Right lung (tissue), 5 donors: ENCODE data around the gene RAB44. TPM values are rescaled to one million over a fixed set of nuclear protein-coding genes. Genes with fewer than 3 reads are reported as not detected.

Experiments used
- DNase-seq, 2 donors: peaks; one replicate each; pipeline ENCODE4 v3.0.0-alpha.2; 2013
- polyA plus RNA-seq, 5 donors: library from polyadenylated mRNA; unstranded; fragments of 120-200 nt; gene quantifications; one replicate each; pipeline versions ENCODE4 v1.2.1 to v1.2.3, GENCODE V29; 2013; ENCODE audit warnings: inconsistent platforms in 1 of 5, low replicate concordance in 1 of 5; ENCODE audit not compliant: insufficient read length in 5 of 5, insufficient read depth in 1 of 5

The RAB44 gene
- polyA plus RNA-seq, 5 donors, result 0.09 to 0.17 (median 0.12) TPM

DNA sequence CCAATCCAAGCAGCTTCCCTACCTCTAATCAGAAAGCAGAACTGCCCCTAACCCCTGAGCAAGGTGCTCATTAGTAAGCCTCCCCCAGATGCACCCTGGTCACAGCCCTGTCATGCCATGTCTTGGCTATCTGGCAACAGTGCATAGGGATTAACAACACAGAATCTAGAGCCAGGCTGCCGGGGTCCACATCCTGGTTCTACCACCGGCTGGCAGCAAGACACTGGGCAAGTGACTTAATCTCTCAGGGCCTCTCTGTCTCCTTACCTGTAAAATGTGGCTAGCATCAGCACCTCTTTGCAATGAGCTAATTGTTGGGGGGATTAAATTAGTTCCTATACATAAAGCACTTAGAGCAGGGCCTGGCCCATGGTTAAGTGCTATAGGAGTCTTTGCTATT is 73.5 kb downstream of the RAB44 start:
- DNase-seq, result no peak

DNA sequence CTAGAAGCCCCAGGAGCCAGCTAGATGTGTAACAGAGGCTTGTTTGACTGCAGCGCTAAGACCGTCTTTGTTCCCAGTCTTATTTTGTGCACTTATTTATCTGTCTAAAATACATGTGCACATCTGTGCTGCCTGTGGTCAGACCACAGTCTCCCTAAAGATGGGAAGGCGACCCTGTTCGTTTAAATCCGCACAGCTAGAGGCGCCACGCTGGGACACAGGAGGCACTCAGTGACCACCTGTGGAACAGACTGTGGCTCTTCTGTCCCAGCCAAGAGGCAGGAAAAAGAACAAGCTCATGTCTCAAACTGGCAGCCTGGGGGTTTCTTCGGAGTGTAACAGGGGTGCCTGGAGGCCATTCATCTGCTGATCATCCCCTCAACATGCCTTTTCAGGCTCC is 74.8 kb downstream of the RAB44 start:
- no peak for DNase-seq

DNA sequence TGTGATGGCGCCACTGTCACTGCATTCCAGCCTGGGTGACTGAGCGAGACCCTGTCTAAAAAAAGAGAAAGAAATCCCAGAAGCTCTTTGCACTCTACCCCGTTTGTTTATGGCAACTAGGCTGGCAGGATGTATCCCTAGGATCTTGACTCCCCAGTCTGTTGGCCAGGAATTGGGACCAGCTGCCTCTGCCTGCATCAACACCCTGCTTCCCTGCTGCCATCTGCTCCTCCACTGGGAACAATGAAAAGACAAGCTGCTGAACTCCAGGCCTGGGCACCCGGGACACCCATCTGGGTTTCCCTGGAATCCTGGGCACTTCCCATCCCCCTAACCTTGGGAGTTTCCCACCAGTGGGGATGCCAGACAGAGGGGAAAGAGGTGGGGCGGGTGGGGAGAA is 76.7 kb downstream of the RAB44 start:
- DNase-seq, result no peak

DNA sequence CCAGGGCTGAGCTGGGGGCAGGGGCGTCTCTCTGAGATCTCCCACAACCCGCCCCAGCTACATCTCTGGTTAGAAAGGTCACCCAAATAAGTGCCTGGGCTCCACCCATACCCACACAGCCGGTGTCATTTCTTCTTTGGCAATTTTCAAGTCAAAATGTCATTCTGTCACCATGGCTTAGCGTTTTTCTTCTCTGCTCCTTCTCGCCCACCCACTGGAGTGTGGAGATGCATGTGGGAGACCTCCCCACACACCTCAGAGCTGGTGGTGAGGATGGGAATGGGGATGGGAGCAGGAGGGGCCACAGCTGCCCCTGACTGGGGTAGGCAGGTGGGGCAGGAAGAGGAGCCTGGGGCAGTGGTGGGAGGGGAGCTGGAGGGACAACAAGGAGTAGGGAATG is 78.5 kb downstream of the RAB44 start:
- no peak for DNase-seq

DNA sequence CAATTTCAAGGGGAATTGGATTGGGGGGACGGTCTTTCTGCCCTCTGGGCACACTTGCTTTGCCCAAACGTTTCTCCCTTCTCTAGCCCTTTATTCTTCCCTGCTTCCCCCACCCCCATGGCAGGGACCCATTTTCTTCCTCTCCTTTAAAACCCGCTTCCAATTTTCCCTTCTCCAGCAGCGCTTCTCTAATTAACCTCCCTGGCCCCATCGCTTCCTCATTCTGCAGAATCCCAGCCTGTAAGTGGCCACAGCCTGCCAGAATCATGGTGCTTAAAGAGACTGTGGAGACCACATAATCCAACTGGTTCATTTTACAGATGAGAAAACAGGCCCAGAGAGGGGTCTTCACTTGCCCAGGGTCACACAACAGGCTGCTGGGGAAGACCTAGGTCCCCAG is 80.2 kb downstream of the RAB44 start:
- no peak for DNase-seq

DNA sequence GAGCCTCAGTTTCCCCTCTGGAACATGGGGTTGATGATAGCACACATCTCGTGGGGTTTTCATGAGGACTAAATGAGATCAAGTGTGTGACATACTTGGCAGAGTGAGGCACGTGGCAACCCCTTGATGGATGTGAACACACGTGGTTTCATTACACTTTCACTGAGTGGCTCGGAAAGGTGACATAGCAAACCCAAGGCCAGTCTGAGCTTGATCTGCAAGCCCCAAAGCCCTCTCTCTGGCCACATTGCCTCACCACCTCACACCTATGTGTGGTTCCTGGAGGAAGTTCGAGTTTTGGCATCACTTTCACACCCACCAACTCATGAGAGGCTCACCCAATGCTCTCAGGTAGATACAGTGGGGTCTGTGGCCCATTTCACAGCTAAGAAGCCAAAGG is 81.6 kb downstream of the RAB44 start:
- DNase-seq, result no peak

DNA sequence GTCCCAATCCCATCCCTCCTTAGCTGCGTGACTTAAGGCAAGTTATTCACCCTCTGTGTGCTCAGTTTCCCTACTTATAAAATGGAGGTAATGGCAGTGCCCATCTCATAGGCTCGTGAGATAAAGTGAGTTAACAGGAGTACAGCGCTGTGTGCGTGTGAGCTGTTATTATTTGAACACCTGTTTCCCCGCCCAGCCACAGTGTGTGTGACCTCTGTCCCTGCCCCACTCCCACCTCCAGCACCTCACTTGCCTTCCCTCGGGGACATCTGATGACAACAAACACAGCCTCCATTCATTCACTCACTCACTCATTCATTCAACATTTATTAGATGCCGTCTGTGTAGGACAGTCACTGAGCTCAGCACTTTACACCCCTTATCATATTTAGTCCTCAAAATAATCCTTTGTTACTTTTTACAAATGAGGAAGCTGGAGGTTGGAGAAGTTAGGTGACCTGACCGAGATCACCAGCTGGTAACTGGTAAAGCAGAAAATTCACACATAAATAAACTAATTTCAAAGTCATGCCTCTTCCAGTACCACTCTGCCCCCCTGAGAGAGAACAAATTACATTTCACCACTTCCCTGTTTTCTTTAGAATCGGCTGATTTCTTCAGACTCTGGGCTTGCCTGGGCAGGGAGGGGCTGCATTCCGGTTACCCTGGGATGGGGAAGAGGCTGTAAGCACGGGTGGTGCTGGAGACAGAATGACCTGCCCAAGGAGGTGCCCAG is 83.0 kb downstream of the RAB44 start:
- DNase-seq, result no peak

DNA sequence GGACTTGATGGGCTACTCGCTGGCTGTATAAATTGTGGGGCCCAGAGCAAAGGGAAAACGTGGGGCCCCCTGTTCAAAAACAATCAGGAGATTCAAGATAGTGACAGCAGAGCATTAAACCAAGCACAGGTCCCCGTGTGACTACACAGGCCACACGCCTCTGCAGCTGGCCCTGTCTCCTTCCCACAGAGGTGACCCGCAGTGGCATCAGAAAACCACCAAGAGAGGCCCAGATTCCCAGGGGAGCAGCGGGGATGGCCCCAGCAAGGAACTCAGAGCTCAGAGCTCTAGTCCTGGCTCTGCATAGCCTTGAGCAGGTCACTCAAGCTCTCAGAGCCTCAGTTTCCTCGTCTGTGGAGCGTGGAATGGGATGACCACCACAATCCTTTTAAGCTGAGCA is 84.0 kb downstream of the RAB44 start:
- no peak for DNase-seq

Other genes with a start within 250 kb of the RAB44 start
- gene STK38, start 150.3 kb upstream of the RAB44 start, polyA plus RNA-seq, result 10 to 100 TPM; 35.1 to 45.0 (median 44.4) TPM
- 100 to 1,000 TPM; 499 to 658 (median 579) TPM for gene SRSF3, start 103.5 kb upstream of the RAB44 start, polyA plus RNA-seq
- gene CDKN1A, start 19.1 kb upstream of the RAB44 start, polyA plus RNA-seq, result 10 to 100 TPM in 1 of 5 donors, 1 to 10 TPM in 4; 3.6 to 15.9 (median 5.2) TPM
- gene CPNE5, start 141.6 kb downstream of the RAB44 start, polyA plus RNA-seq, result 1 to 10 TPM; 5.4 to 7.9 (median 6.8) TPM
- 10 to 100 TPM; 34.6 to 45.5 (median 39.3) TPM for gene PPIL1, start 177.0 kb downstream of the RAB44 start, polyA plus RNA-seq
- gene C6orf89, start 188.1 kb downstream of the RAB44 start, polyA plus RNA-seq, result 10 to 100 TPM; 38.1 to 51.4 (median 48.2) TPM